ENCODE data around the gene SPIB.
"Not testable (repeated sequence)": the region's sequence is repeated elsewhere in the genome, so short reads cannot be mapped to it uniquely, and the experiment has no call there.

SPIB gene

DNA sequence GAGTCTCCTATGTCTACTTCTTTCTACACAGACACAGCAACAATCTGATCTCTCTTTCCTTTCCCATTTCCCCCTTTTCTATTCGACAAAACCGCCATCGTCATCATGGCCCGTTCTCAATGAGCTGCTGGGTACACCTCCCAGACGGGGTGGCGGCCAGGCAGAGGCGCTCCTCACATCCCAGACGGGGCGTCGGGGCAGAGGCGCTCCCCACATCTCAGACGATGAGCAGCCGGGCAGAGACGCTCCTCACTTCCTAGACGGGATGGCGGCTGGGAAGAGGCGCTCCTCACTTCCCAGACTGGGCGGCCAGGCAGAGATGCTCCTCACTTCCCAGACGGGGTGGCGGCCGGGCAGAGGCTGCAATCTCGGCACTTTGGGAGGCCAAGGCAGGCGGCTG, 27.8 kb upstream of the SPIB start:
- not testable (repeated sequence) for DNase-seq (ENCODE audit: low read depth in 3 of 3)

DNA sequence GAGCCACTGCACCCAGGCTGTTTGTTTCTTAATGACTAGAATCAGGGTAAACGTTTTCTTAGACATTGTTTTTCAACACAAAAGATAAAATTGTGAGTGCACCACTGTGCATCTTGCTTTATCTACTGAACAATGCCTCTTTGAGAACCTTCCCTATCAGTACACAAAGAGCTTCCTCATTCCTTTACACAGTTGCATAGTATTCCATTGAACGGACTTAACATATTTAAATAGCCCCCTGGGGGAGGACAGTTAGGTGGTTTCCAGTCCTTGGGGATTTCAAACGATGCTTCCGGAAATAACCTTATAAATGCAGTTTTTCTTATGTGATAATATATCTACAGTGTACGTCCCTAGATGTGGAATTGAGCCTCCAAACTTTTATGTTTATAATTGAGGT, 26.0 kb upstream of the SPIB start:
- no peak for DNase-seq (ENCODE audit: low read depth in 3 of 3)

DNA sequence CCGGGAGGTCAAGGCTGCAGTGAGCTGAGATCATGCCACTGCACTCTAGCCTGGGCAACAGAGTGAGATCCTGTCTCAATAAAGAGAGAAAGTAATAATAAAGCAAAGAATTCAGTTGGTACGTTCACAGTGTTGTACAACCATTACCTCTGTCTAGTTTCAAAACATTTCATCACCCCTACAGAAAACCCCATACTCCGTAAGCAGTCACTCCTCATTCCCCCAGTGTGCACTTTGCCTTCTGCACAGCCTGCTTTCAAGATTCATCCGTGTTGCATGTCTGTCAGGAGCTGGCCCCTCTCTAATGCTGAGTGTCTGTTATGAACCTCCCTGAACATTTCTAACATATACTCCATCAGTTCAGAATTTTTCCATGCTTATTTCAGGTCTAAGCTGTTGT, 25.1 kb upstream of the SPIB start:
- no peak for DNase-seq (ENCODE audit: low read depth in 3 of 3)

DNA sequence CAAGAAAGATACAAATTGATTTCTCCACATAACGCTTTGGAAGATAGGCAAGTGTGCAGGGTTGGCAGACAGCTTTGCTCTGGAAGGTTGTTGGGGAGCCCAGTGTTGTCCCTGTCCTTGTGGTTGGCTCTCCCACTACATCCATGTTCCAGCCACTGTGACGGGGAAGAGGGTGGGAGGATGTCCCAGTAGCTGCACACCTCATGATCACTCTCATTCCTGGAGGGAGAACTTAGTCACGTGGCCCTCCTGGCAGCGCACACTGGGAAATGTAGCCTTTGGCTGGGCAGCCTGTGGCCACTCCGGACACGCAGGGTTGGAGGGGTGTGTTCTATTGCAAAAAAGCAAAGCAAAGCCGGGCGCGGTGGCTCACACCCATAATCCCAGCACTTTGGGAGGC, 24.7 kb upstream of the SPIB start:
- DNase-seq (ENCODE audit: low read depth in 3 of 3): no peak

DNA sequence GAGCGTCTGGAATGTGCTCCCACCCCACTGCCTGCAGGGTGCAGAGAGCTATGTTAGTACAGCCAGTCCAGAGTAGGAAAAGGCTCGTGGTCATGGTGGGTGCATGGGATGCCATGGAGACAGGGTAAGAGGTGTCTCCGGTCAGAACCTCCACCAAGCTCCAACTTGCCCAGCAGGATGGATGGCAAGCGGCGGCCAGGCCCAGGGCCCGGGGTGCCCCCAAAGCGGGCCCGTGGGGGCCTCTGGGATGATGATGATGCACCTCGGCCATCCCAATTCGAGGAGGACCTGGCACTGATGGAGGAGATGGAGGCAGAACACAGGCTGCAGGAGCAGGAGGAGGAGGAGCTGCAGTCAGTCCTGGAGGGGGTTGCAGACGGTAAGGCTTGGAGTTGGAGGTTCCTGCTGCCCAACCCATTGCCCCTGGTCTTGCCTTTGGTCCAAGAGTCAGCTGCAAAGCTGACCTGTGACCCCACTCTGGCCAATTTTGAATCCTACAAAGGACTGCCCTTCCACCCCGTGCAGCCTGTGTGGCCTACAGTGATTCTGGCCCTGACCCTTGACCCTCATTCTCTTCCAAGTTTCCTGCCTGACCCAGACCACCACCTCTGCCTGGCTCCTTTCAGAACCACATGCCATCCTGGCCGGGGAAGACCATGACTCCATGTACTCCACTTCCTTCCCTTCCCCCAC, 19.9 kb upstream of the SPIB start:
- DNase-seq (ENCODE audit: low read depth in 3 of 3): no peak

DNA sequence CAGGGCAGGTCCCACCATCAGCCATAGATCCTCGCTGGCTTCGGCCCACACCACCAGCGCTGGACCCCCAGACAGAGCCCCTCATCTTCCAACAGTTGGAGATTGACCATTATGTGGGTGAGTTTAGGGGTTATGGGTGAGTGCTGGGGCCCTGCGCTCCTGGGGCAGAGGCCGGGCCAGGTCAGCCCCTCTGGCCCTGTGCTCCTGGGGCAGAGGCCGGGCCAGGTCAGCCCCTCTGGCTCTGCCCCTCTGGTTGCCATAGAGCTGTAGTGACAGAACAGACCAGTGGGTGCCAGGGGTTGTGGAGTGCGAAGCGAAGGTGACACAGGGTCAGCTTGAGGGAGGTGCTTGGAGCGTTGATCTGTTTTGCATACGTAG, 19.4 kb upstream of the SPIB start:
- no peak for DNase-seq (ENCODE audit: low read depth in 3 of 3)

DNA sequence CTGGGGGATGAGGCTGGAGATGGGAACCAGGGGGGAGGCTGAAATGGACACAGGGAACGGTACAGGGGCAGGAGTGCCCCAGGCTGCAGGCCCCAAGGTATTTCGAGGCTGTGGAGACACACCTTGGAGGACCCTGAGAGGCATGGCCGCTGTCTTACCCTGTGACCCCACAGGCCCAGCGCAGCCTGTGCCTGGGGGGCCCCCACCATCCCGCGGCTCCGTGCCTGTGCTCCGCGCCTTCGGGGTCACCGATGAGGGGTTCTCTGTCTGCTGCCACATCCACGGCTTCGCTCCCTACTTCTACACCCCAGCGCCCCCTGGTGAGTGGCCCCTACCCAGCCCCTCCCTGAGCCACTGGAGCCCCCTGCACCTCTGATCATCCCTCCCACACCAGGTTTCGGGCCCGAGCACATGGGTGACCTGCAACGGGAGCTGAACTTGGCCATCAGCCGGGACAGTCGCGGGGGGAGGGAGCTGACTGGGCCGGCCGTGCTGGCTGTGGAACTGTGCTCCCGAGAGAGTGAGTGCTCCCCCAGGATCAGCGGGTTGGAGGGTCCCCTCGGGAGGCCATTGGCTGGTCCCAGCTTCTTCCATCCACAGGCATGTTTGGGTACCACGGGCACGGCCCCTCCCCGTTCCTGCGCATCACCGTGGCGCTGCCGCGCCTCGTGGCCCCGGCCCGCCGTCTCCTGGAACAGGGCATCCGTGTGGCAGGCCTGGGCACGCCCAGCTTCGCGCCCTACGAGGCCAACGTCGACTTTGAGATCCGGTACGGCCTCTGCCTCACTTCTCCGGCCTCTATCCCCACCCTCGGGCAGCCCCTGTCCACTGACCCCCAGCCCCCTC, 16.9 kb upstream of the SPIB start:
- DNase-seq (ENCODE audit: low read depth in 3 of 3): no peak

DNA sequence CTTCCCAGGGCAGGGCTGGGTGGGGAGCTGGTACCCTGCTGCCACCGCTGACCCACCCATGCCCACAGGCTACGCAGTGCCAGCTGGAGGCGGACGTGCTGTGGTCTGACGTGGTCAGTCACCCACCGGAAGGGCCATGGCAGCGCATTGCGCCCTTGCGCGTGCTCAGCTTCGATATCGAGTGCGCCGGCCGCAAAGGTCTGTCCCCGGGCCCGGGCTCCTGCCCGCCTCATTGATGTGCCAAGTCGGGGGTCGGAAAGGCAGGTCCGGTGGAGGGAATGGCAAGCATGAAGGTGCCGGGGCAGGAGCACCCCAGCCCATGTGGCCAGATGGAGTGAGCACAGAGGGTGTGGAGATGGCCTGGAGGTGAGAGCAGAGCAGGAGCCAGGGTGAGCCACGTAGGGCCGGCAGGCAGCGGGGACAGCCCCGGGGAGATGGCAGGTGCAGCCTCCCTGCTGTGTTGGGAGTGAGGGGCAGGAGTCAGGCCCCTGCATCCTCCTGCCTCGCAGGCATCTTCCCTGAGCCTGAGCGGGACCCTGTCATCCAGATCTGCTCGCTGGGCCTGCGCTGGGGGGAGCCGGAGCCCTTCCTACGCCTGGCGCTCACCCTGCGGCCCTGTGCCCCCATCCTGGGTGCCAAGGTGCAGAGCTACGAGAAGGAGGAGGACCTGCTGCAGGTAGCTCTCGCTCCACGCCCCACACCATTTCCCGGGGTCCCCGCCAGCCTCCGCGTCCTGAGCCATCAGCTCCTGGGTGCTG, 16.0 kb upstream of the SPIB start:
- no peak for DNase-seq (ENCODE audit: low read depth in 3 of 3)

DNA sequence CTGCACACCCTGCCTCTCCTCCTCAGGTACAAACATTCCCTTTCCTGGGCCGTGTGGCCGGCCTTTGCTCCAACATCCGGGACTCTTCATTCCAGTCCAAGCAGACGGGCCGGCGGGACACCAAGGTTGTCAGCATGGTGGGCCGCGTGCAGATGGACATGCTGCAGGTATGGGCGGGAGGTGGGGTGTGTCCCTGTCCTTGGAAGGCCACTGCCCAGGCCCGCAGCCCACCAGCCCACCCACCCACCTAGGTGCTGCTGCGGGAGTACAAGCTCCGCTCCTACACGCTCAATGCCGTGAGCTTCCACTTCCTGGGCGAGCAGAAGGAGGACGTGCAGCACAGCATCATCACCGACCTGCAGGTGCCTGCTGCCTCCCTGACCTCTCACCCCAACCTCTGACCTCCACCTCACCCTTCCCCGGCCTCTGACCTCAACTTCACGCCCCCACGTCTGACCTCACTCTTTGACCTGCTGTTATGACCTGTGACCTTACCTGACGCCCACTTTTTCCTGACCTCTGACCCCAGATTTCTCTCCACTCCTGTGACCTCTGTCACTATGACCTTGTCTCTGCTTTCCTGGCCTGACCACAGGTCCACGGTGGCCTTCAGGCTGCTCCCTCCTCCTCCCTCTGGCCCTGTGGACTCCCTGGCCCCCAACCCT, 12.4 kb upstream of the SPIB start:
- DNase-seq (ENCODE audit: low read depth in 3 of 3): no peak

DNA sequence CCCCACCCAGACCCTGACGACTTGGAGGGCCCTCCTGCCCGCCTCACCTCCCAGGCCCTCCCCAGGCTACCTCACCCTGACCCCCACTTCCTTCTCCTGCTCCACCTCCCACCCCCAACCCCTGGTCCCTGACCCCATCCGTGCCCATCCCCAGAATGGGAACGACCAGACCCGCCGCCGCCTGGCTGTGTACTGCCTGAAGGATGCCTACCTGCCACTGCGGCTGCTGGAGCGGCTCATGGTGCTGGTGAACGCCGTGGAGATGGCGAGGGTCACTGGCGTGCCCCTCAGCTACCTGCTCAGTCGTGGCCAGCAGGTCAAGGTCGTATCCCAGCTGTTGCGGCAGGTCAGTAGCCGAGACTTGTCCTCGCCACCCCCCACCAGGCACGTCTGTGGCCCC, 11.9 kb upstream of the SPIB start:
- DNase-seq (ENCODE audit: low read depth in 3 of 3): no peak

DNA sequence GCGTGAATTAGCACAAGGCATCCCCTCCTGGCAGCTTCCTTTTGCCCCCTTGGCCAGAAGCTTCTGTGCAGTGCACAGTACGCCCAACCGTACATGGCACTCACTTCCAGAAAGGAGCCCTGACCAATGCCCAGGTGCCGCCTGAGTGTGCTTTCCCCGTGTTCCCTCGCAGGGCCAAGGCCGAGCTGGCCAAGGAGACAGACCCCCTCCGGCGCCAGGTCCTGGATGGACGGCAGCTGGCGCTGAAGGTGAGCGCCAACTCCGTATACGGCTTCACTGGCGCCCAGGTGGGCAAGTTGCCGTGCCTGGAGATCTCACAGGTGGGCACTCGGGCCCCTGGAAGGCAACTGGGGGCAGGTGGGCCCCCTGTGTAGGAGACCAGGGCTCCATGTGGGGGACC, 9.4 kb upstream of the SPIB start:
- DNase-seq (ENCODE audit: low read depth in 3 of 3): no peak

DNA sequence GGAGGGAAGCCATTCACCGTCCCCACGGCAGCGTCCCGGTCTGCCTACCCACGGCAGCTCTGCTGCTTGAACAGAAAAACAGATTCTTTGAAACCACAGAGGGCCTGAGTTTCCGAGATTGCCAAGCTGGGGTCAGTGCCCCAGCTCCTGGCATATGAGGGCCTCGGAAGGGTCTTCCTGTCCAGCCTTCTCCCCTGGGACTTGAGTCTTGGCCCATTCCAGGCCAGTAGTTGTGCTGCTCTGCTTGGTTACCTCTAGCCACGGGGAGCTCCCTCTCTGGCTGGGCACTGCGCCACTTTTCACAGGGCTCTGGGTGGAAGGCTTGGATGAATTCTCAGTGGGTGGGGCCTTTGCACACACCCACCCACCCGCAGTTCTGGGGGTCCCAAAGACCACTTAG, 8.6 kb upstream of the SPIB start:
- no peak for DNase-seq (ENCODE audit: low read depth in 3 of 3)

DNA sequence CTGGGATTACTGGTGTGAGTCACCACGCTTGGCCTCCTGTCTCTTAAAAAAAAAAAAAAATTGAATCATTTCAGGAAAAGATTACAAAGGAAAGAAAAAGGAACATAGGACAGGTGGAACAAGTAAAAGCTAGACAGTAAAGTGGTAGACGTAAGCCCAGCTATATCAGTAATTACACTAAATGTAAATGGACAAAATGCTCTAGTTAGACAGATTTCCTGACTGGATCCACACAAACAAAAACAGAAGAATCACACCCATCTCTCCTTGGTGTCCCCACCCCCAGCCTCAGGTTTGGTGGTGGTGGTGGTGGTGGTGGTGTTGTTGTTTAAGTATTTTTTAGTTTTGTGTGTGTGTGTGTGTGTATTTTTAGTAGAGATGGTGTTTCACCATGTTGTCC, 6.3 kb upstream of the SPIB start:
- no peak for DNase-seq (ENCODE audit: low read depth in 3 of 3)

DNA sequence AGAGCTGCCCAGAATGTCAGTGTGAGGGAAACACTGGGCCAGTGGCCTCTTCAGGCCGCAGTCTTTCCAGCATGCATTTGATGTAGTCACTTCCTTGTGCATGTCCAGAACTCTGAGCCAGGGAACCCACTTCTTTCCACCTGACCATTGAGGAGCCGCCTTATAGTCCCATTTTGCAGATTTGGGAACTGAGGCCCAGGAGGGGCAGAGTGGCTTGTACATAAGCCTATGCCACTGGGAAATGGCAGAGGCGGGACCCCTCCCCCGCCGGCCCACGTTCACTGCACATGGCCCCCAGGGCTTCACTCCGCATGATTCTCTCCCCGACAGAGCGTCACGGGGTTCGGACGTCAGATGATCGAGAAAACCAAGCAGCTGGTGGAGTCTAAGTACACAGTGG, 5.6 kb upstream of the SPIB start:
- no peak for DNase-seq (ENCODE audit: low read depth in 3 of 3)

DNA sequence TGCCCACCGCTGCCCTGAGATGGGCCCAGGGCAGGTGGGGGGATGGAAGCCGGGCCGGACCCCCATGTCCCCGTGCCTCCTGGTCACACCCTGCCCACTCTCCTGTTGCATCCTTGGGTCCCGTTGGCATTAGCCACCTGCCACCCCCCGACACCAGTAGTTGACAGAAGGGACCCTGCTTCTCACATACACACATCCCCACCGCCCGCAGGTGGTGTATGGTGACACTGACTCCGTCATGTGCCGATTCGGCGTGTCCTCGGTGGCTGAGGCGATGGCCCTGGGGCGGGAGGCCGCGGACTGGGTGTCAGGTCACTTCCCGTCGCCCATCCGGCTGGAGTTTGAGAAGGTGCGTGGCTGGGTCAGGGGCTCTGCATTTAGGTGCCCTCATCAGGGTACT, 5.2 kb upstream of the SPIB start:
- DNase-seq (ENCODE audit: low read depth in 3 of 3): no peak

DNA sequence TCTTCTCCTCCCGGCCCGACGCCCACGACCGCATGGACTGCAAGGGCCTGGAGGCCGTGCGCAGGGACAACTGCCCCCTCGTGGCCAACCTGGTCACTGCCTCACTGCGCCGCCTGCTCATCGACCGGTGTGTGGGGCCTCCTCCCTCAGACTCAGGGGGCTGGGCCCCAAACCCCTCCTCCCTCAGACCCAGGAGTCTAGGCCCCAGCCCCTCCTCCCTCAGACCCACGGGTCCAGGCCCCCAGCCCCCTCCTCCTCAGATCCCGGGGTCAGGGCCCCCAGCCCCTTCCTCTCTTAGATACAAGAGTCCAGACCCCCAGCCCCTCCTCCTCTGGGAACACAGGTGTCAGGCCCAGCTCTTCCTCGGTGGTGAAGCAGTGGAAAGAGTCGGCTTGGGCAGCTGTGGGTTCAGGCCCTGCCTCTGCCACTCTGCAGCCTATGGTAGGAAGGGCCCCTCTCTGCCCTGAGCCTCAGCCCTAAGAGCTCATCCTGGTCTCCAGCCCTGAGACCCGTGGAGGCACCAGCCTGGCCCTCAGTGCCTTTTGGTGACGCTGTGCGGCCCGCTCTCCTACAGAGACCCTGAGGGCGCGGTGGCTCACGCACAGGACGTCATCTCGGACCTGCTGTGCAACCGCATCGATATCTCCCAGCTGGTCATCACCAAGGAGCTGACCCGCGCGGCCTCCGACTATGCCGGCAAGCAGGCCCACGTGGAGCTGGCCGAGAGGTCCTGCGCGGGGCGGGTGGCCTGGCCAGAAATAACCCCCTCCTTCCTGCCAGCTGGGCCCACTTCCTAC, 3.7 kb upstream of the SPIB start:
- peak; percentile 53 to 81 (median 55) for DNase-seq (ENCODE audit: low read depth in 3 of 3)

DNA sequence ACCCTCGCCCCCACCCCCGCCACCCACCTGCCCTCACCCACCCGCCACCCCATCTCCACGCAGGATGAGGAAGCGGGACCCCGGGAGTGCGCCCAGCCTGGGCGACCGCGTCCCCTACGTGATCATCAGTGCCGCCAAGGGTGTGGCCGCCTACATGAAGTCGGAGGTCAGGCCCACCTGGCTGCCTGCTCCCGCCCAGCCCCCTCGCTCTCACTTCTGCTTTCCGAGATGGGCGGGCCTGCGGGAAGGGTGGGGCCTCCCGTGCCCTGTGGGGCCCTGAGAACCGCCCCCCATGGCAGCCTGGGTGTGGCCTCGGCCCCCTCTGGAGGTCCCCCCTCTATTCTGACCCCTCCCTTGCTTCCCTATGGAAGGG, 3.1 kb upstream of the SPIB start:
- no peak for DNase-seq (ENCODE audit: low read depth in 3 of 3)

DNA sequence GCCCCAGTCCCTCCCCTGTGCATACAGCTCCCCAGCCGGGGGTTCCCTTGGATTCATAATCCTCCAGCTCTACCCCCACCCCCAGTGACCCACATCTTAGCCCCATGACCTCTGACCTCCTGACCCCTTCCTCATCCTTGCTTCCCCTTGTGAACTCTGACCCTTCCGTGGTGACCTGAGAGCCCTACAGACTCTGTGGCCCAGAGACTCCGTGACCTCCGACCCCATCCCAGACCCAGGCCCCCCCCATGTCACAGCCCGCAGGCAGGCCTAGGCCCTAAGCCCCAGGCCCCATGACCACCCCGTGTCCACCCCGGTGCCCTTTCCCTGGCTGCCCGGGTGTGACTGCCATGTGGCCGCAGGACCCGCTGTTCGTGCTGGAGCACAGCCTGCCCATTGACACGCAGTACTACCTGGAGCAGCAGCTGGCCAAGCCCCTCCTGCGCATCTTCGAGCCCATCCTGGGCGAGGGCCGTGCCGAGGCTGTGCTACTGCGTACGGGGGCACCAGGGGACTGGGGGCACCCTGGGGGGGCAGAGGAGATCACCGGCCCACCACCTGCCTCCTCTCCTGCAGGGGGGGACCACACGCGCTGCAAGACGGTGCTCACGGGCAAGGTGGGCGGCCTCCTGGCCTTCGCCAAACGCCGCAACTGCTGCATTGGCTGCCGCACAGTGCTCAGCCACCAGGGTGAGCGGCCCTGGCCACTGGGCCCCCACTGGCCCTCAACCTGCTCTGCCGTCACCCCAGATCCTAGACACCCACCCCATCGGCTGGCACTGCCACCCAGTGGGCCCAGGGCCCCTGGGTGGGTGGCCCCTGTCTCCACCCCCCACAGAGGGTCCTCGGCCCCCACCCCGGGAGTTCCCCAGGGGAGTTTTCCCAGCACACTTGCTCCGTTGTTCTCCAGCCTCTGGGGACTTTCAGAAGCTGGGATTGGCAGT, 2.4 kb upstream of the SPIB start:
- no peak for DNase-seq (ENCODE audit: low read depth in 3 of 3)

DNA sequence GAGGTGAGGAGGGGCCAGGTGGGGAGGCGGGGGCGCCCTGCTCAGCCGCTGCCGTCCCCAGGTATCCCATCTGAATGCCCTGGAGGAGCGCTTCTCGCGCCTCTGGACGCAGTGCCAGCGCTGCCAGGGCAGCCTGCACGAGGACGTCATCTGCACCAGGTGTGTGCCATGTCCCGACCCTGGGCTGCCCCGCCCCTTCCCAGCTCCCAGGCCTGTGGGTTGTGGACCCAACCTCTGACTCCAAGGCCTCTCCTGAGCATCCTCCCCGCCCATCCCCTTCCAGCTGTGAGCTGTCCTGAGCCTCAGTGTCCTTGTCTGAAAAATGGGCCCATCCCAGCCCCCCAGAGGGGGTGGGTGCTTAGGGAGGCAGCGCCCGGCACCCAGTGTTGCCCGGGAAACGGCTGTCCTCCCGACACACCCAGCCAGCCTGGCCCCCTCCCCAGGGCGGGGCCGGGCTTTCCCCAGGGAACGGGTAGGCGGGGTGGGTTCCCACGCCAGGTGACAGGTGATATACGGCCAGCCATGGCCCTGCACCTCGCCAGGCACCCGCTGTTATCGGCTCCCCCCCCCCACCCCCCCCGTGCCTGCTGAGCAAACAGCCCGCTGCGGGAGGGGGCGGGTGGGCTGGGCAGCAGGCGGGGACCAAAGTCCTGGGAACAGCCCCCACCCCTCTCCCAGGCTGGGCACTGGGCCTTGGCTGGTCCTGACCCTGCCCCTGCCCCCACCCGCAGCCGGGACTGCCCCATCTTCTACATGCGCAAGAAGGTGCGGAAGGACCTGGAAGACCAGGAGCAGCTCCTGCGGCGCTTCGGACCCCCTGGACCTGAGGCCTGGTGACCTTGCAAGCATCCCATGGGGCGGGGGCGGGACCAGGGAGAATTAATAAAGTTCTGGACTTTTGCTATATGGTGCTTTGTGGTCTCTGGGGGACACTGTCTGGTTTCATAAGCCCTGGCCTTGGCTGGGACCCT, 1.3 kb upstream of the SPIB start:
- DNase-seq (ENCODE audit: low read depth in 3 of 3): no peak
